H7 (cell line): ENCODE measurements around the gene MIEF1. TPM values are rescaled to one million over a fixed set of nuclear protein-coding genes. Genes with fewer than 3 reads are reported as not detected.

Experiments used
- DNase-seq: peaks from one replicate; pipeline ENCODE4 v3.0.0; 2012
- H3K27me3 ChIP-seq: 2 replicates; pipeline ENCODE4 v1.6.0; 2011; ENCODE audit warnings: mild to moderate bottlenecking, low read length; ENCODE audit not compliant: control insufficient read depth, insufficient read depth
- H3K36me3 ChIP-seq: replicated peaks from 2 replicates; pipeline ENCODE4 v1.5.1; 2011; ENCODE audit warnings: low read length; ENCODE audit not compliant: control insufficient read depth, insufficient read depth
- H3K4me3 ChIP-seq: 2 replicates; pipeline ENCODE4 v1.5.1; 2011; ENCODE audit warnings: low read depth, mild to moderate bottlenecking, control low read depth, low read length, moderate library complexity; ENCODE audit not compliant: insufficient read depth
- total RNA-seq: library from RNA; depleted of rRNA; stranded (reverse); fragments of >200 nt; shearing (Covaris generic); gene quantifications from 2 replicates; pipeline ENCODE4 v1.2.3, GENCODE V29; 2014

The MIEF1 gene
- total RNA-seq, 1 experiment from 2014 or later = 26.4 TPM

DNA sequence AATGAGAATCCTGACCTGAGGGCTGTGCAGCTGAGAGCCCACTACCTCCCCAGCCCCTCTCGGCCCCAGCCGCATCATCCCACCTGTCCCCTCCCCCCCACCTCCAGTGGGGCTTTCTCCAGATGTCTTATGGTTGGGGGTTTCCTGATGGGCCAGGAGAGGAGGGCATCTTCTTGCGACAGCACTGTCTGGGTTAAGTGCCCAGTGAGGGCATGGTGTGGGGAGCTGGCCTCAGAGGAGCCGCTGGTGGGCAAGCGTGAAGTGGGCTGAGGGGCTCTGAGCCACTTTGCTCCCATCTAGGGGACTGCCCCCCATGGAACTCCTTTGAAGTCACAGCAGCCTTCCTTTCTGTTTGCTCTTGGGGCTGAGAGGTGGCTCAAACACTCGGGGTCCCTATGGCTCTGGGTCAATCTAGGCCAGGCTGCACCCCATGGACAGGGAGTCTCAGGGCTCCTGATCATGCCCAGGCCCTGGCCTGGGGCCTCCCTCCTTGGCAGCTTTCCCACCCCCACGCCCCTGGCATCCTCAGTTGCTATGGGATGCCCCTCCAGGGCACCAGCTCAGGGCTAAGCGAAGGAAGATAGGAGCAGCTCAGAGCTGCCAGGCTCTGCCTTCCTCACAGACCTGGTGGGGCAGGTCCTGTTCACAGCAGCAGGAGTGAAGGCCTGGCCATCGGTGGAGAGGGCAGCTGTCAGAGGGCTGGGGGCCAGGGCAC lies 11.0 kb upstream of the MIEF1 start:
- Histone ChIP-seq H3K36me3 (no peaks in the 10 kb centered on the region), H3K4me3 (no peak overlapping the region), H3K27me3 (no peaks in the 10 kb centered on the region)
- peak; percentile 44 for DNase-seq

DNA sequence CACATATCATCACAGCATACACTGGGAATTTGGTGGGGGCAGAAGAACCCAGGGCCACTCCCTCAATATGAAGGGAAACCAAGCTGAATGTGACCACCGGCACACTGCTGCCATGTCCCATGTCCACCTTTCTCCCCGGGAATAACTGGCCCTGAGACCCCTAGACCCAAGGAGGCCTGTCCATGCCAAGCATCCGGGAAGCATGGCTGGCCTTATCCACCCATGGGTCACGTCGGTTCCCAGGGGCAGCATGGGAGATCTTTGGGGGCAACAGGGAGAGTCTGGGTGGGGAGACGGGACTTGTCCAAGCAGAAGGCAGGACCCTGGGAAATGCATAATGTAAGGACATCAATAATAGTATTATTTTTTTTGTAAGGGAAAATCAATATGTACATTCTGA lies 10.4 kb upstream of the MIEF1 start:
- Histone ChIP-seq H3K36me3 (no peaks in the 10 kb centered on the region), H3K4me3 (no peak overlapping the region), H3K27me3 (no peaks in the 10 kb centered on the region)
- DNase-seq = no peak

DNA sequence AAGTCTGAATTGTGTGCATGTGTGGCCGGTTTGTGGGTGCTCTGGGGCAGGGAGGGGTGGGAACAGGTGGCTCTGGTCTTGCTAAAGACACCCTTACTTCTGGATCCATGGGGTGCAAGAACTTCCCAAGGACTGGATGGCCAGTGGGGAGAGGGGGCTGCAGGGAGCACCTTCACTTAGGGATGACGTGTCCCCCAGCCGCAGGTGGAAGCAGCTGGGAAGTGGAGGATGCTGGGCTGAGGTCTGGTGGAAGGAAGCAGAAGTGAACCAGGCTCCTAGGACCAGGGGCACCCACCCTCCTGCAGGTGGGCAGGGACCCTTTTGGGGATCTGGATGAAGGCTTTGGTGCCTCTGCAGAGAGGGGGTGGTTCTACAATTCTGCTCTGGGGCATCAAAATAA lies 9.9 kb upstream of the MIEF1 start:
- no peaks in the 10 kb centered on the region for H3K27me3 ChIP-seq
- no peaks in the 10 kb centered on the region for H3K36me3 ChIP-seq
- H3K4me3 ChIP-seq = no peak overlapping the region
- no peak for DNase-seq

DNA sequence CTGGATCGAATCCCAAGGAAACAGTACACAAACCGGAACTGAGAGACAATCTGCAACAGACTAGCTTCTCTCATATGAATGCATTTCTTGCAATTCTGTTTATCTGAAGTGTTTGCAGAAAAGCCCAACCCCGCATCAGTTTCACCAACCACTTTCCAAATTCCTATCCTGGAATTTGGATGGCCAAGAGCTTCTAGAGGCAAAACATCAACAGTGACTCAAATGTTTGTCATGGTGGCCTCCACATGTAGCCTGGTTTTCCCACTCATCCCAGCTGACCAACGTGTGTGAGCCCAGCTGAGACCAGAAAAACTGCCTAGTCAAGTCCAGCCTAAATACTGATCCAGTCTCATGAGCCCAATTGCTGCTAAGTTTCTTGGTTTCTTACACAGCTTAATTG lies 8.3 kb upstream of the MIEF1 start:
- Histone ChIP-seq H3K4me3 (no peak overlapping the region), H3K36me3 (no peaks in the 10 kb centered on the region), H3K27me3 (peaks cover 2% of the 10 kb centered on the region; the same call in 1 of the 2 replicates)
- DNase-seq = no peak

DNA sequence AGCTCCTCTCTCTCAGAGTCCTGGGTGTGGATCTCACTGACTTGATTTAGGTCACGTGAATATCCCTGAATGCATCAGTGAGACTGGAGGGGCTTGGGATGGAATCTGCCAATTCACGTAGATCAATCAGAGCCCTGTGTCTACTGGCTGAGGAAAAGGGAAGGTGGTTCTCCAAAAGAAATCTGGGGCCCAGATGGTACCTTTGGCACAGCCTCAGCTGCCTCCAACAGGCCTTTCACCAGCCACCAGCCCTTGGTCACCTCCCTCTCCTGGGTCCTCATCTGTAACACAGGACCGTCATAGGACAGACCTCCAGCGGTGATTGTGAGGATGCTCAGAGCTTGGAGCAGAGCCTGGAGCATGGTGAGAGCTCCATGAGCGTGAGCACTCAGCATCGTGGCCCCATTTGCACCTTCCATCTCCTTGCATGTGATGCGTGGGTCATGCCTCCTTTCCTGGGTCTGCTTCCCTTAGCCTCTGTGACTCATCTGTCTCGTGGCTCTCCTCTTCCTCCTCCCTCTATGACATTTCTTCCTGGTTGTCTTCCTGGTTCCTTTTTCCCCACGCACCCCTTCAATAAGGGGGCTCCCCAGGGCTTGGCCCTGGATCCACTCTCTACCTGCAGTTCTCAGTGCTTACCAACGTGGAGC lies 7.5 kb upstream of the MIEF1 start:
- DNase-seq = no peak
- Histone ChIP-seq H3K27me3 (peaks cover 3% of the 10 kb centered on the region; the same call in 1 of the 2 replicates), H3K36me3 (no peaks in the 10 kb centered on the region), H3K4me3 (no peak overlapping the region)

DNA sequence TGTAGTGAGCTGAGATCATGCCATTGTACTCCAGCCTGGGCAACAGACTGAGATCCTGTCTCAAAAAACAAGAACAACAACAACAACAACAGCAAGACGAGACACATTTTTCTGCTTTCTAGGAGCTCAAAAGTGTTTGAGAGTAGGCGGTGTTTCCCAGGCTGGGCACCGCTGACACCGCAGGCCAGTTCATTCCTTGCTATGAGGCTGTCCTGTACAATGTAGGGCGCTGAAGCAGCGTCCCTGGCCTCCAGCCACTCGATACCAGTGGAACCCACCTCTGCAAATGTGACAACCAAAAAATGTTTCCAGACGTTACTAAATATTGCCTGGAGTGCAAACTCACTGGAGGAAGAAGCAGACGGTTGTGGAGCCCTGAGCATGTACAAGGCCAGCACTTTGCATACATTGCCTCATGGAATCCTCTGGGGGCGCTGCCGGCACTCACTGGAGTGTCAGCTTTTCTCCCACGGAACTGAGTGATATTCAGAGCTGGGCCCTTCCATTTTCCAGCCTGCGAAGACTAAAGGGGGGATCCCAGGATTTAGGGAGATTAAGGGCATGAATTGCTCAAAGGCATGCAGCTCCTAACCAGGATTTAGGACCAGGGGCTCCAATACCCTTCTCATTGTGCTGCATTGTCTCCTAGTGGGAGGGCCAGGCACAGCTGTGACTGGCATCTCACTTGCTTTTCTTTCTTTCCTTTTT lies 5.8 kb upstream of the MIEF1 start:
- H3K36me3 ChIP-seq = no peaks in the 10 kb centered on the region
- H3K27me3 ChIP-seq = peaks cover 5% of the 10 kb centered on the region; the same call in 1 of the 2 replicates
- peak; percentile 71 for DNase-seq
- H3K4me3 ChIP-seq = no peak overlapping the region

DNA sequence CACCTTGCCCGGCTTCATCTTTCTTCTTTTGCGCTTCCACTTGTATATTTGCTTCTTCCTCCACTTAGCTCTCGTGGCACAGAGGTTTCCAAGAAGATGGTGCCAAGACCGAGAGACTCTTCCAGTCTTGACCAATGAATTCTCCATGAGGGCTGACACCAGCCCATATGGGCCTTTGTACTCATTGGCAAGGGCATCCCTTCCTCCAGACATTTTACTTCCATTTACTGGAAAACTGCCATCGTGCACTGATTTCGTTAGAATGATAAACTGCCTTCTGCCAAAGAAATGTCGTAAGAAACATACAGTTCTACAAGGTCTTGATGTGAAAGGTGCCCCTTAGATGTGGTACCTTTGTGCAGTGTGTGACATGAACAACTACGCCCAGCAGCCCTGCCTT lies 4.7 kb upstream of the MIEF1 start:
- Histone ChIP-seq H3K27me3 (peaks cover 5% of the 10 kb centered on the region; the same call in 1 of the 2 replicates), H3K36me3 (no peaks in the 10 kb centered on the region), H3K4me3 (no peak overlapping the region)
- DNase-seq = no peak

DNA sequence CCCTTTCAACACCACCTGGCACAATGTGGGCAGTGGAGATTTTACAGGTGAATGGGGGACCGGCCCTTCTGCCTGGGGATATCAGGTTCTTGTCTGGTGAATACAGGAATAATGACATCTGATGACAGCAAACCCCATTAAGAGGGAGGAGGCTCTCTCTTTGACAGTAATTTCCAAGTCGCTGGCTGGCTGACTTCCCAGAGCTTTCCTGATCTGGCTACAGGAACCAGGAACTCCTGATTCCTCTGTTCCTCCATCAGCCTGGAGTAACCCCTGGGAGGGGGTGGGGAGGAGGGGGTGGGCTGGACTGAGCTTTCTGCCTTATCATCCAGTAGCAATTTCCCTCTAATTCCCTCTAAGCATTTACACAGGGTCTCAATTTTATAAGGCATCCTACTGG lies 3.7 kb upstream of the MIEF1 start:
- peaks cover 5% of the 10 kb centered on the region; the same call in 1 of the 2 replicates for H3K27me3 ChIP-seq
- H3K36me3 ChIP-seq = no peaks in the 10 kb centered on the region
- H3K4me3 ChIP-seq = no peak overlapping the region
- DNase-seq = no peak

DNA sequence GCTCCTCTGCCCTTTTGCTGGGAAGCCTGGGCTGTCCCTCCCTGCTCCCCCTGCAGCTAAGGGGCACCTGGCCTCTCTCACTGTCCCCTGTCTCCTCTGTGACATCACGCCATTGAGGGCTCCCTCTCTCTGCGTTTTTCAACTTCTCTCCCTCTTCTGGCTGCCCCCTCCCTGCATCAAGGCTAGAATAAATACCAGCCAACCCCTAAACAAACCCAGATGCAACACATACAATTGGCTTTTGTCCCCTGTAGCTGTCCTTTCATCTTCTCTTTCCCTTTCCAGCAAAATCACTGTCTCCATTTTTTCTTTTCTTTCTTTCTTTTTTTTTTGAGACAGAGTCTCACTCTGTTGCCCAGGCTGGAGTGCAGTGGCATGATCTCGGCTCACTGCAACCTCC lies 3.3 kb upstream of the MIEF1 start:
- Histone ChIP-seq H3K36me3 (no peaks in the 10 kb centered on the region), H3K4me3 (no peak overlapping the region), H3K27me3 (peaks cover 5% of the 10 kb centered on the region; the same call in 1 of the 2 replicates)
- no peak for DNase-seq

DNA sequence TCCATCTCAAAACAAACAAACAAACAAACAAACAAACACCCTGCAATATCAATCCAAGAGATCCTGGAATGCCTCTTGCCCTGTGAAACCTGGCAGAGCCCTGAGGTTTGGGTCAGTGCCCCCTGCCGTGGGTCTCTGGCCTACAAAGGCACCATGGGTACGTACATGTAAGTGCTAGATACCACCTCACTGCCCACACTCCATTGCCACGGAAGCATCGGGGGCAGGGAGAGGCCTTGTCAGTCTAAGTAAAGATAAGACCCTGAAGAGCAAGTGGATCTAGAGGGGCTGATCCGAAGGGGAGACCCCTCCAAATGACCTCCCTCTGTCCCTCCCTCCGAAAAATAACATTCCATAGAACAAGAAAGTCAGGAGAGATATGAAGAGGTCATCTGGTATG lies 2.0 kb upstream of the MIEF1 start:
- DNase-seq = no peak
- no peak overlapping the region for H3K4me3 ChIP-seq
- peaks cover 4% of the 10 kb centered on the region for H3K36me3 ChIP-seq
- H3K27me3 ChIP-seq = peaks cover 5% of the 10 kb centered on the region; the same call in 1 of the 2 replicates

DNA sequence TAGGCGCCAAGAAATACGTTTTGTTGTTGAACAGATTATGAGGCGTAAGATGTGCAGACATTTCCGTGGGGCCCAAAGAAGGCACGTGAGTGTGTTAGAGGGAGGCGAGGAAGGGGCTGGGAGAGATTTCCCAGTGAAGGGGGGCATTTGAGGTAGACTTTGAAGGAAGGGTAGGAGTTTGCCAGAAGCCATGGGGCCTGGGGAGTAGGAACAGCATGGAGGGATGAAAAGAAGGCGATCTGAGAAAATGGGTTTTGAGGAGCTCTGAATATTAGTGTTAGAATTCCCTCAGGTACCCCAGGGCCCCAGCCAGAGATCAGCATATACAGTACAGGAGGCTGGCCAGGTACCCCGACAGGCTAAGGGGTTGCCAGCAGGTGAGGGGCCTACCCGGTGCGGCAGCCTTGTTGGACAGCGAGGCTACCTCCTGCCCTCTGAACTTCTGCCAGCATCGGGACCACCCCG lies 414 bp upstream of the MIEF1 start:
- peaks cover 6% of the 10 kb centered on the region; the same call in 1 of the 2 replicates for H3K27me3 ChIP-seq
- peaks cover 10% of the 10 kb centered on the region for H3K36me3 ChIP-seq
- H3K4me3 ChIP-seq = peak overlapping the region; percentile 93
- peak; percentile 37 for DNase-seq

DNA sequence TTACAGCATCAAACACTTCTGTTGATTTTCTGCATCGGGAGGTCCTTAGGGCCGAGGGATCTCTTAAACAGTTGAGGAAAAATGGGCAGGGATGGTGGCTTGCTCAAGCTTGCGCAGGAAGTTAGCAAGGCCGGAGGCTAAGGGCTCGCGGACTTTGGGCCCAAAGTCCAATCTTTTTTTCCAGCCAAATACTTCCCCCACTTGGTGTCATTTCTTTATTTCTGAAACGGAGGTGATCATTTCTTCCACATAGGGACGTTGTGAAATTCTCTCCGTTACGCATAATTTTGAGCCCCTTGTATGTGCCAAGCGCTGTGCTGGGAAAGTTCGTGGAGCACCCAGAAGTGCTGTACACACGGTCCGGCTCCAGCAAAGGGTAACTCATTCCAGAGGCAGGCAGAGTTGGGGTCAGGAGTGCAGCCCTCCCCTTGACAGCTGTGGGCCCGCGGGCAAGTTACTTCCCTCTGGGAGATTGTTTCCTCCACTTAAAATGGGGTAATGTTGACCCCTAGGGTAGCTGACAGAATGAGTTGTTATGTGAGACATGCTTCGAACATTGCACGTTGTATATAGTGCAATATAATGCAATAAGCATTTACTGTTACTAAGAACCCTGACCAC lies 809 bp downstream of the MIEF1 start:
- Histone ChIP-seq H3K4me3 (peak overlapping the region; percentile 93), H3K36me3 (peaks cover 10% of the 10 kb centered on the region), H3K27me3 (peaks cover 8% of the 10 kb centered on the region; the same call in 1 of the 2 replicates)
- DNase-seq = peak; percentile 32

DNA sequence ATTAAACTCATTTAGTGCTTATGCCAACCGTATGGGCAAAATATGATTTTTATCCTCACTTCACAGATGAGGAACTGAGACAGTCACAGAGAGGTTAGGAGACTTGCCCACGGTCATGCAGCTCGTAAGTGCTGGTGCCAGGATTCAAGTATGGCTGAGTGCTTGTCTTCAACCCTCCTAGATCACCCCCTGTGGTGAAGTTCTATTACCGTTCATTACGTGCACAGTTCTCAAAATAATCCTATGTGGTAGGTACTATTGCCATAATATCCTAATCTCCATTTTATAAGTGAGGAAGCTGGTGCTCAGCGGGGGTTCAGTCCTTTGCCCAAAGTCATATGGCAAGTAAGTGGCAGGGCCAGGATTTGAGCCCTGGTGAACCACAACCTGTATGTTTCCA lies 1.5 kb downstream of the MIEF1 start:
- DNase-seq = no peak
- Histone ChIP-seq H3K36me3 (peaks cover 10% of the 10 kb centered on the region), H3K4me3 (no peak overlapping the region), H3K27me3 (peaks cover 14% of the 10 kb centered on the region)

DNA sequence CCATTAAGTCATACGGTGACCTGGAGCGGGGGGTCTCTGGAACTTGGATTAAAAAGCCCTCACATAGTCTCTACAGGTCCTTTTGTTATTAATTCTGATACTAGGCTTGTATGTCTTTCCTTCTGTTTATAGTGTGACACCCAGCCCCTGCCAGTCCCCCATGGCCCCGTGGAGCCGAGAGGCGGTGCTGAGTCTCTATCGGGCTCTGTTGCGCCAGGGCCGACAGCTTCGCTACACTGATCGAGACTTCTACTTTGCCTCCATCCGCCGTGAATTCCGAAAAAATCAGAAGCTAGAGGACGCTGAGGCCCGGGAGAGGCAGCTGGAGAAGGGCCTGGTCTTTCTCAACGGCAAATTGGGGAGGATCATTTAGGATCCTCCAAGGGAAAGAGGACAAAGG lies 2.0 kb downstream of the MIEF1 start:
- Histone ChIP-seq H3K36me3 (peaks cover 10% of the 10 kb centered on the region), H3K27me3 (peaks cover 14% of the 10 kb centered on the region), H3K4me3 (no peak overlapping the region)
- no peak for DNase-seq
